ENCODE results near the gene ADORA2A. TPM values are rescaled to one million over a fixed set of nuclear protein-coding genes. Genes with fewer than 3 reads are reported as not detected.
A peak's percentile ranks its signal among the peaks of the same experiment; 100 is the strongest.

Gene ADORA2A
- total RNA-seq, 1 donor from 2014 or later = 3.5 TPM

DNA sequence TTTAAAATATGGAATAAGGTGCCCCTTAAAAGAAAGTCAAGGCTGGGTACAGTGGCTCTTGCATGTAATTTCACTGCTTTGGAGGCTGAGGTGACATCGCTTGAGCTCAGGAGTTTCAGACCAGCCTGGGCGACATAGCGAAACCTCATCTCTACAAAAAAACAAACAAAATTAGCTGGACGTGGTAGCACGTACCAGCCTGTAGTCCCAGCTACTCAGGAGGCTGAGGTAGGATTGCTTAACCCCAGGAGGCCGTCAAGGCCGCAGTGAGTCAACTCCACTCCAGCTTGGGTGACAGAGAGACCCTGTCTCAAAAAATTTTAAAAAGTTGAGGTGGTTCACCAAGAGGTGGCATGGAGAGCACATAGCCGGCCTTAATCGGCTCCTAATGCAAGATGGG is 17.7 kb upstream of the ADORA2A start:
- H3K4me1 Mint-ChIP-seq (ENCODE audit: unreplicated experiment) = peaks cover 49% of the 10 kb centered on the region
- DNase-seq (ENCODE audit: extremely low spot score, unreplicated experiment) = no peak
- H3K9me3 Mint-ChIP-seq (ENCODE audit: unreplicated experiment) = no peaks in the 10 kb centered on the region
- H3K36me3 Mint-ChIP-seq (ENCODE audit: unreplicated experiment) = peaks cover 13% of the 10 kb centered on the region
- no peak overlapping the region for H3K4me3 Mint-ChIP-seq (ENCODE audit: unreplicated experiment)
- TF ChIP-seq, protein P1, sequence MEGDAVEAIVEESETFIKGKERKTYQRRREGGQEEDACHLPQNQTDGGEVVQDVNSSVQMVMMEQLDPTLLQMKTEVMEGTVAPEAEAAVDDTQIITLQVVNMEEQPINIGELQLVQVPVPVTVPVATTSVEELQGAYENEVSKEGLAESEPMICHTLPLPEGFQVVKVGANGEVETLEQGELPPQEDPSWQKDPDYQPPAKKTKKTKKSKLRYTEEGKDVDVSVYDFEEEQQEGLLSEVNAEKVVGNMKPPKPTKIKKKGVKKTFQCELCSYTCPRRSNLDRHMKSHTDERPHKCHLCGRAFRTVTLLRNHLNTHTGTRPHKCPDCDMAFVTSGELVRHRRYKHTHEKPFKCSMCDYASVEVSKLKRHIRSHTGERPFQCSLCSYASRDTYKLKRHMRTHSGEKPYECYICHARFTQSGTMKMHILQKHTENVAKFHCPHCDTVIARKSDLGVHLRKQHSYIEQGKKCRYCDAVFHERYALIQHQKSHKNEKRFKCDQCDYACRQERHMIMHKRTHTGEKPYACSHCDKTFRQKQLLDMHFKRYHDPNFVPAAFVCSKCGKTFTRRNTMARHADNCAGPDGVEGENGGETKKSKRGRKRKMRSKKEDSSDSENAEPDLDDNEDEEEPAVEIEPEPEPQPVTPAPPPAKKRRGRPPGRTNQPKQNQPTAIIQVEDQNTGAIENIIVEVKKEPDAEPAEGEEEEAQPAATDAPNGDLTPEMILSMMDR (IDR thresholded peaks at IDR 0.05) = no peak
- no peaks in the 10 kb centered on the region for H3K27me3 Mint-ChIP-seq (ENCODE audit: unreplicated experiment)
- no peak overlapping the region for H3K27ac Mint-ChIP-seq (ENCODE audit: unreplicated experiment)

DNA sequence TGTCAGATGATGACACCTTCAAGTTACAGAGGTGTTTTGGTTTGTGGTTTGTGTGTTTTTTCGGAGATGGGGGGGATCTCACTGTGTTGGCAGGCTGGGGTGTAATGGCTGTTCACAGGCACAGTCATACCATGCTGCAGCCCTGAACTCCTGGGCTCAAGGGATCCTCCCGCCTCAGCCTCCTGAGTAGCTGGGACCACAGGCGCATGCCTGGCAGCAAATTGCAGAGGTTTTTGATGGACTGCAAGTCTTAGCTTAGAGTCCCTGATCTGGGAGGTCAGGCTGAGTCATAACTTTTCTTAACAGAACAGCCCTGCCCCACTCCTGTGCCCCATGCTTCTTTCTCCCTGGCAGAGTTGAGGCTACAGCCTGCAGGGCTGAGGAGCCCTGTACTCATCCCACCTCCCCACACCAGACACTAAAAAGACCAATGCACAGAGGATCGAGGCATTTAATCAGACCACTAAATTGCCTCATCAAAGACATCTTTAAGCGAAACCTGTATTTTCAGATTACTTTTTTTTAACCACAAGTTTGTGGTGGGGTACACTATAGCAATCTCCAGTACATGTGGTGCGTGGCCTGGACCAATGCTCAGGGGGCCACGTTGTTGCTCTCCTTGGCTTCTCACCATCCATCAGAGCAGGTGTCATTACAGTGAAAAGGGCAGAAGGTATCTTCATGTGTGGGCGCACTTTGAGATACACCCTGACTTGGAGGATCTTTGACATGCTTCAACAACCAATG is 17.1 kb upstream of the ADORA2A start:
- TF ChIP-seq, protein P1 (IDR thresholded peaks at IDR 0.05) = no peak
- H3K27me3 Mint-ChIP-seq (ENCODE audit: unreplicated experiment) = no peaks in the 10 kb centered on the region
- no peak overlapping the region for H3K4me3 Mint-ChIP-seq (ENCODE audit: unreplicated experiment)
- H3K4me1 Mint-ChIP-seq (ENCODE audit: unreplicated experiment) = peaks cover 49% of the 10 kb centered on the region
- H3K27ac Mint-ChIP-seq (ENCODE audit: unreplicated experiment) = peak overlapping the region; percentile 40
- DNase-seq (ENCODE audit: extremely low spot score, unreplicated experiment) = no peak
- H3K9me3 Mint-ChIP-seq (ENCODE audit: unreplicated experiment) = no peaks in the 10 kb centered on the region
- peaks cover 11% of the 10 kb centered on the region for H3K36me3 Mint-ChIP-seq (ENCODE audit: unreplicated experiment)

DNA sequence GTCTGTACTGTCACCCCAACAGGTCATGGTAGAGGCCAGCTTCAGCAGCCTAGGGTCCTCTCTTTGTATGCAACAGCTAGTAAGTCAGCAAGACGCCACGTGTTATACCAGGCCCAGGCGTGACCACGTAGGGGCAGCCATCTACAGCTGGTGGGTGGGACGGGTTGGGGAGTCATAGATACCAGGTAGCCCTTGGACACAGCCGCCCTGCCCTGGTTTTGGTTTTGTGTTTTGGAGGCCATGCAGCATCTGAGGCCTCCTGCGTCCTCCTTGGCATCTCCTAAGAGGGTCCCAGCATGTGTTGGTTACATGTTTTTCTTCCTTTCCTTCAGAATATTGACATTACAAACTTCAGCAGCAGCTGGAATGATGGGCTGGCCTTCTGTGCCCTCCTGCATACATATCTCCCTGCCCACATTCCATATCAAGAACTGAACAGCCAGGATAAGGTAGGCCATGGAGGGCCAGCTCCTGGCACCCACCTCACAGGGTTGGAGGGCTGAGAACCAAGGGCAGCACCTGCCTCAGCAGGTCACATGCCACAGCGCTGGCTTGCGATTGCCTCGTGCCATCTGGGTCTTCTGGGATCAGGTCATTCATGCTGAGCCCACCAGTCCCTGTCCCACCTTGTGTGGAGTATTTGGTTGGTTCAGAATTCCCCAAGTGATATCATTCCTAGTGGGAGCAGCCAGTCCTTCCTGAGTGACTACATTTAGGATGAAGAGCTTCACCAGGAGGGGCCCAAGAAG is 16.0 kb upstream of the ADORA2A start:
- no peaks in the 10 kb centered on the region for H3K27me3 Mint-ChIP-seq (ENCODE audit: unreplicated experiment)
- no peaks in the 10 kb centered on the region for H3K9me3 Mint-ChIP-seq (ENCODE audit: unreplicated experiment)
- no peak overlapping the region for H3K27ac Mint-ChIP-seq (ENCODE audit: unreplicated experiment)
- TF ChIP-seq, protein P1 (IDR thresholded peaks at IDR 0.05) = no peak
- peaks cover 45% of the 10 kb centered on the region for H3K4me1 Mint-ChIP-seq (ENCODE audit: unreplicated experiment)
- no peak for DNase-seq (ENCODE audit: extremely low spot score, unreplicated experiment)
- H3K4me3 Mint-ChIP-seq (ENCODE audit: unreplicated experiment) = no peak overlapping the region
- peaks cover 14% of the 10 kb centered on the region for H3K36me3 Mint-ChIP-seq (ENCODE audit: unreplicated experiment)

DNA sequence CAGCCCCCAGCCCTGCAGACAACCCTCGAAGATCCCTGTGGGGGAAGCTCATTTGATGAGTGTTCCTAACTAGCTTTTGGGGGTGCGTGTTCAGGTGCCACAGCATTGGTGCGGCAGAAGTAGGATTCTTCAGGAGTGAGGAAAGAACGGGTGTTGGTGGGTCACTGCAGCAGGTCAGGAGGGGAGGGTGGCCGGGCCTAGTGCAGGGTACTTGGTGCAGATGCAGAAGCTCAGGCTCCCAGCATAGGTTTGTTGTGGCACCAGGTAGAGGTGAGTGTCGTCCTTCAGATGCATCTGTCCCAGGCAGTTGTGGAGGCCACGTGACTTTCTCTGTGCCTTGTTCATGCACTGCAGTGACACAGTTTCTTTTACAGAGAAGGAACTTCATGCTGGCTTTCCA is 15.1 kb upstream of the ADORA2A start:
- H3K4me1 Mint-ChIP-seq (ENCODE audit: unreplicated experiment) = peaks cover 36% of the 10 kb centered on the region
- H3K27me3 Mint-ChIP-seq (ENCODE audit: unreplicated experiment) = no peaks in the 10 kb centered on the region
- peaks cover 17% of the 10 kb centered on the region for H3K36me3 Mint-ChIP-seq (ENCODE audit: unreplicated experiment)
- H3K27ac Mint-ChIP-seq (ENCODE audit: unreplicated experiment) = no peak overlapping the region
- no peaks in the 10 kb centered on the region for H3K9me3 Mint-ChIP-seq (ENCODE audit: unreplicated experiment)
- TF ChIP-seq, protein P1 (IDR thresholded peaks at IDR 0.05) = no peak
- no peak overlapping the region for H3K4me3 Mint-ChIP-seq (ENCODE audit: unreplicated experiment)
- DNase-seq (ENCODE audit: extremely low spot score, unreplicated experiment) = no peak

DNA sequence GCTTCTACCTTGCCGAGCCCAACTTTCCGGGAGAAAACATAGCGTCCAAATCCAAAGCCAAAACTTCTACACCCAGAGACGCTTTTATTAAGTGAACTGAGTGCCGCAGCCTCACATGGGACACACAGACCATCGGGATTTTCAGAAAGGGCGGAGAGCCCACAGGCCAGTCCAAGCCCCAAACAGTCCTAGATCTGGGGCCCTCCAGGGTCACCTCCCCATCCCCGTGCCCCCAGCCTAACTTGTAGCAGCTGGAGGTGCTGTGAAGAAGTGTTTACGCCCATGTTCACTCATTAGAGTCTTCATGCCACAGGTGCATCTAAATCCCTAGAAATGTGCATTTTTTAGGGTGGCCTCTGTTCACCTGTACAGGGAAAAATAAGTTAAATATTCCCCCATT is 14.1 kb upstream of the ADORA2A start:
- TF ChIP-seq, protein P1 (IDR thresholded peaks at IDR 0.05) = no peak
- H3K27ac Mint-ChIP-seq (ENCODE audit: unreplicated experiment) = no peak overlapping the region

More for the DNA sequence above, 14.1 kb upstream of the ADORA2A start:
- Mint-ChIP-seq H3K27me3 (ENCODE audit: unreplicated experiment) (no peaks in the 10 kb centered on the region), H3K4me3 (ENCODE audit: unreplicated experiment) (no peak overlapping the region), H3K9me3 (ENCODE audit: unreplicated experiment) (no peaks in the 10 kb centered on the region), H3K36me3 (ENCODE audit: unreplicated experiment) (peaks cover 19% of the 10 kb centered on the region), H3K4me1 (ENCODE audit: unreplicated experiment) (peaks cover 26% of the 10 kb centered on the region)
- no peak for DNase-seq (ENCODE audit: extremely low spot score, unreplicated experiment)

Data from osteocyte (in vitro differentiated cells).